DMS53 (cell line): Measurements from ENCODE around the gene KANSL2.
"Not testable (repeated sequence)": the region's sequence is repeated elsewhere in the genome, so short reads cannot be mapped to it uniquely, and the experiment has no call there.

Experiments
- DNase-seq: peaks from one replicate; lab custom pipeline; 2025; lab: John Stamatoyannopoulos, UW

The KANSL2 gene, protein sequence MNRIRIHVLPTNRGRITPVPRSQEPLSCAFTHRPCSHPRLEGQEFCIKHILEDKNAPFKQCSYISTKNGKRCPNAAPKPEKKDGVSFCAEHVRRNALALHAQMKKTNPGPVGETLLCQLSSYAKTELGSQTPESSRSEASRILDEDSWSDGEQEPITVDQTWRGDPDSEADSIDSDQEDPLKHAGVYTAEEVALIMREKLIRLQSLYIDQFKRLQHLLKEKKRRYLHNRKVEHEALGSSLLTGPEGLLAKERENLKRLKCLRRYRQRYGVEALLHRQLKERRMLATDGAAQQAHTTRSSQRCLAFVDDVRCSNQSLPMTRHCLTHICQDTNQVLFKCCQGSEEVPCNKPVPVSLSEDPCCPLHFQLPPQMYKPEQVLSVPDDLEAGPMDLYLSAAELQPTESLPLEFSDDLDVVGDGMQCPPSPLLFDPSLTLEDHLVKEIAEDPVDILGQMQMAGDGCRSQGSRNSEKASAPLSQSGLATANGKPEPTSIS

GRCh38 chr12:48681710-48682532 lies at the start of gene KANSL2:
Gene KANSL2, minus strand, starts transcription at chr12:48682238. Its CDS starts 606 bp downstream, at chr12:48681632.
- DNase-seq, result peak; percentile 100

GRCh38 chr12:48728807-48729206 lies 46.8 kb upstream of the KANSL2 start:
- no peak for DNase-seq

DNA sequence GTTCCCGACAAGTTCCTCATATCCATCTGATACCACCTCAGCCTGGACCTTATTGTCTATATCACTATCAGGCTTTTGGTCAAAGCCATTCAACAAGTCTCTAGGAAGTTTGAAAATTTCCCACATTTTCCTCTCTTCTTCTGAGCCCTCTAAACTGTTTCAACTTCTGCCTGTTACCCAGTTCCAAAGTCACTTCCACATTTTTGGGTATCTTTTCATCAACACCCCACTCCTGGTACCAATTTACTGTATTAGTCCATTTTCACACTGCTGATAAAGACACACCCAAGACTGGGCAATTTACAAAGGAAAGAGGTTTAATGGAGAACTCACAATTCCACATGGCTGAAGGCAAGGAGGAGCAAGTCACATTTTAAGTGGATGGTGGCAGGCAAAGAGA lies 38.7 kb upstream of the KANSL2 start:
- not testable (repeated sequence) for DNase-seq

GRCh38 chr12:48720171-48720570 lies 38.1 kb upstream of the KANSL2 start:
- DNase-seq, result not testable (repeated sequence)

DNA sequence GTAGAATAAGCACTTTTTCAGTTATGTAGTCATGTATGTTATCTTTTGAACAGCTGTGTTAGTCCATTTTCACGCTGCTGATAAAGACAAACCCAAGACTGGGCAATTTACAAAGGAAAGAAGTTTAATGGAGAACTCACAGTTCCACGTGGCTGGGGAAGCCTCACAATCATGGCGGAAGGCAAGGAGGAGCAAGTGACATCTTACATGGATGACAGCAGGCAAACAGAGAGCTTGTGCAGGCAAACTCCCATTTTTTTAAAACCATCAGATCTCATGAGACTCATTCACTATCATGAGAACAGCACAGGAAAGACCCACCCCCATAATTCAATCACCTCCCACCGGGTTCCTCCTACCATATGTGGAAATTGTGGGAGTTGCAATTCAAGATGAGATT lies 37.0 kb upstream of the KANSL2 start:
- DNase-seq, result not testable (repeated sequence)

- peak; percentile 57 for DNase-seq
Measured at GRCh38 chr12:48717252-48717695, 35.2 kb upstream of the KANSL2 start.

DNA sequence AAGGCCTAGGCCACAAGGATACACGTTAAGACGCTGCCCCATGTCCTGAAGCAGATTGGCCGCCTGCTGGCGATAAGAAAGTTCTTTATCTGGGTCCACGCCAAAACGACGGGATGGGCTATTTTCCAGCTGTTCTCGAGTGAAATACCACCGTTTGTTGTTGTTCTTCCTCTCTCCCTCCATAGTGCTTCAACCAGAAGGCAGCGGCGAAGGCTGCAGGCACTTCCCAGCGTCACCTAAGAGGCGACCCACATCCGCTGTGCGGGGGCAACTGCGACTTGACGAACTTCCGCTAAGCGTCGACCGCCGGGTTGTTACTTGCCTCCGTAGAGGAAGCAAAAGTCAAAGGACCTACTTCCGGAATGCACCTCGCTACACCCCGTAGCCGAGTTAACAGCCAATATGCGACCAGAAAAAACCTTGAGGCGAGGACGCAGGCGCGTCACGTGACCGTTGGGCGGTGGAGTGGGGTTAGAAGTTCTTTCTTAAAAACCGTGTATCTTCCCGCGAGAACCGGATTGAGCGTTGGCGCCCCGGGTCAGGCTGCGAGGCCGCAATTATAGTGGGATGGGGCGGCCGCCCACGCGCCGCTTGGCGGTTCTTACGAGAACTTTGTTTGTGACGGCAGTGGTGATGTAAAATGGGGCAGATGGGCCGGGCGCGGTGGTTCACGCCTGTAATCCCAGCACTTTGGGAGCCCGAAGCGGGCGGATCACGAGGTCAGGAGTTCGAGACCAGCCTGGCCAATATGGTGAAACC lies 34.6 kb upstream of the KANSL2 start, which contains the start of gene CCNT1:
Gene CCNT1, minus strand, starts transcription at position 215 of the 759 bp plus-strand sequence. Its CDS starts 32 bp downstream, at position 183.
- DNase-seq, result peak; percentile 100

DNA sequence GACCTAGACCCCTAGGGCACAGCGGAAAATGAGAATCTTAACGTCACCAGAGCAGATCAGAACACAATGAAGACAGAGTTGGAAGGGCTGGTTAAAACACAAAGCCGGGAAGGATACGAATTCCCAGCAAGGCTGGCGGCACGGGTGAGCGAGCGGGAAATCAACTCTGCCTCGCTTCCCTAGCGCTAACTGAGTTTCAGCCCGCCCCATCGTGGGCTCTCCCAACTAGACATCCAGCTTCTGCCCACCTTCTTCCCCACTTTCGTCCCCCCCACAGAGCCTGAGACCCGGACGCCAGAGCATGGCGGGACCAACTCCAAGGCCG lies 34.1 kb upstream of the KANSL2 start:
- DNase-seq, result no peak

DNA sequence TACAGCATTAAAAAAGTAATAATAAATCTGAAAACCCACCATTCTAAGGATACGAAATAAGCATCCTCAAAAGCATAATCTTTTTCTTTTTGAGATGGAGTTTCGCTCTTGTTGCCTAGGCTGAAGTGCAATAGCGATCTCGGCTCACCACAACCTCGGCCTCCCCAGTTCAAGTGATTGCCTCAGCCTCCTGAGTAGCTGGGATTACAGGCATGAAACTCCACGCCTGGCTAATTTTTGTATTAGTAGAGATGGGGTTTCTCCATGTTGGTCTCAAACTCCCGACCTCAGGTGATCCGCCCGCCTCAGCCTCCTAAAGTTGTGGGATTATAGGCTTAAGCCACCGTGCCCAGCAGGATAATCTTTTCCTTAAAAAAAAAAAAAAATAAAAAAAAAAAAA lies 30.2 kb upstream of the KANSL2 start:
- DNase-seq, result peak; percentile 31

- not testable (repeated sequence) for DNase-seq
Measured at GRCh38 chr12:48698822-48699221, 16.8 kb upstream of the KANSL2 start.

DNA sequence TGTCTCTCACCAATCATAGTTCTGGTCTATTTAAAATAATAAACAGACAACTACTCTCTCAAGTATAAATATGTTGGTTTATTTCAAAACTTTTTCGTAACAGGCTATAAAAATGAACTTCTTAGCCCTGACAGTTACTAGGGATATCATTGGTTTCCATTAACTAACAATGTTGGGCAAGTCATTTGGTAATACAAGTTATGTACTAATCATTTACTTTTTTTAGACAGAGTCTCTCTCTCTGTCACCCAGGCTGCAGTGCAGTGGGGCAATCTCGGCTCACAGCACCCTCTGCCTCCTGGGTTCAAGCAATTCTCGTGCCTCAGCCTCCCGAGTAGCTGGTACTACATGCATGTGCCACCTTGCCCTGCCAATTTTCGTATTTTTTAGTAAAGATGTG lies 14.6 kb upstream of the KANSL2 start:
- no peak for DNase-seq

GRCh38 chr12:48695859-48696258 lies 13.8 kb upstream of the KANSL2 start:
- DNase-seq, result no peak

DNA sequence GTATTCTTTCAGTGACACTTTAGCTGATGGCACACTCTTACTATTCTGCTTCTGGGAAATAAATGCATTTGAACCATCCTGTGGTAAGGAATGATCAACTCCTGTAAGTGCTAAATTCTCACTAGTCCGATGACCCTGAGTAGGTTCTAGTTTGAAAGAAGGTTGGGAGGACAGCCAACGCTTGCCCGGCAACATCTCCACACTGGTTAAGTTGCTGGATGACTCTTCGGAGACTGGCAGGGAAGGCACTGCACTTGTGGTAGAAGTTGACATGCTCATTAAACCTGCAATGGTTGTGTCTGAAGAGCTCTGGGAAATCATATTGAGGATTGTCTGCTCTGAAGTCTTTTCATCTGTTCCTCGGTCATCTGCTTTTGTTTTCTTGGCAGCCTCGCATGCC lies 12.0 kb upstream of the KANSL2 start:
- DNase-seq, result no peak

DNA sequence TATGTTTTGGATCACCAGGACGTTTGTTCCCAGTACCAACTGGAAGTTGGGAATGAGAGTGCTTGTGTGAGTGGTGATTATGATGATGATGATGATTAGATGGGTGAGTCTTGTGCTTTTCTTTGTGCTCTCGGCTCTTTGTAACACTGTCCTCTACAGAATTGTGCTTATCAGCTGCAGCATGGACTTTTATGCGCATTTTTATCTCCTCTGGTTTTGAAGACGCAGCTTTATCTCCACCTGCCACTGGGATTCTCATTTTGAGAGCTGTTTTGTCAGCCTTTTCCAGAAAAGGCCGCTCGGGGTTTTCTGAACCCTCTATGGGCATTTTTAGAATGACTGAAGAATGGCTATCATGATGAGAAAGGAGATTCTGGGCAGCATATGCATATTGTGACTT lies 11.5 kb upstream of the KANSL2 start:
- DNase-seq, result no peak

DNA sequence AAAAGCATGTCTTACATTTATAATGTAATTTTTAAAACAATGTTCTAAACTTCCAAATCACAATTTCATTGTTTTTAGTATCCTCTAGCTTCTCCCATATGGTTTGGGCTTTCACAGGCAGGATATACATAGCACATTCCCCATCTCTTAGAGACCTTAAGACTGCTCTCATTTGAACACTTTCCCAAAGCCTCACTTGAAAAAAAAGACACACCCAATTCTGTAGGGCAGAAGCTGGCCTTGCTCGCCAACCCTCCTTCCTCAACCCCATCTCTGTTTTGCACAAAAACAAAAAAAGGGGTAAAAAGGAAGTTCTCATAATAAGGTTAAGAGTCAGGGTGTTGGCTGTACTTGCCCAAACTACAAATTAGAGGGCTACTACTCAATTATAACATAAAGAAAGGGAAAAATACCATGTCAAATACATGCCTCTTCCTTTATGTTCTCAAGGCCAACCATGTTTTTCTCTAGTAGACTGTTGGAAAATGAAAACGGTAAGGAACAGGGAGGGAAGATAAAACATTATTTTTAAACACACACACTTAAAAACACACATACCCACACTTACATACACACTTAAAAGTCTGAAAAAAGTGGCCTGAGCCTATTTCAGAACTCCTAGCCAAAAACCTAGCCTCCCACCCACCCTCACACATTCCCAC lies 9.9 kb upstream of the KANSL2 start:
- DNase-seq, result no peak

DNA sequence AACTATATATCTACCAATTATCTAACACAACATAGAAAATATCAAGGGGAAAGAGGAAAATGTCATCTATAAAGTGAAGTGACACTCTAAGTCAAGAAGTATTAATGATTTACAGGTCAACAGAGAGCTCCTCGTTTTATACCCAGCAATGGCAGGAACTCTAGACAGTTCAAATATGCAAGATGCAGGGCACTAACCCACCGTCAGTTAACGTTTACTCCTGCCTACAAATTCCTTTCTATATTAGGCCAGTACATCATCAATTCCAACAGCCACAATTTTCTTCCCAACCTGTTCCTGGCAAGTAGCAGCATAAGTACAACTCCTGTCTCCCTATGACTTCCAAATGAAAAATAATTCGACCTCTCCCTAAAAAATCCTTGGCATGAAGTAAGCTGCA lies 9.0 kb upstream of the KANSL2 start:
- DNase-seq, result peak; percentile 55

GRCh38 chr12:48690436-48690835 lies 8.4 kb upstream of the KANSL2 start:
- DNase-seq, result no peak

DNA sequence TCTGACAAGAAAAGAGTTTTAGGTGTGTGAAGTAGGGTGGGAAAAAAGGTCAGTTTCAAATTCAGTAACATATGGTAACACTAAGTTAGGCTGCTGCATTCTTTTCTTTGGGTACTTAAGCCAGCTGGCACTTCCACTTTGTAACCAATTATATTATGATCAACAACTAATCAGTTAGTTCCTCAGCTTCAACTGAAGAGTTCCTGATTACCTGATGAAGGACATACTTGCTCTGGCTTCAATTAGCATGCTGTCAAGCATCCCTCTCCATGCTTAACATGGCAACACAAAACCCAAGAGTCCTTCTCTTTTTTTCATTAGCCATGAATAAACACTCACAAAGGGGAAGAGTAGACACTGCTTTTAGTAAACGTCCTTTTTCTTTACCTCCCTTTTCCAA lies 6.8 kb upstream of the KANSL2 start:
- no peak for DNase-seq

GRCh38 chr12:48687592-48687991 lies 5.6 kb upstream of the KANSL2 start:
- no peak for DNase-seq

DNA sequence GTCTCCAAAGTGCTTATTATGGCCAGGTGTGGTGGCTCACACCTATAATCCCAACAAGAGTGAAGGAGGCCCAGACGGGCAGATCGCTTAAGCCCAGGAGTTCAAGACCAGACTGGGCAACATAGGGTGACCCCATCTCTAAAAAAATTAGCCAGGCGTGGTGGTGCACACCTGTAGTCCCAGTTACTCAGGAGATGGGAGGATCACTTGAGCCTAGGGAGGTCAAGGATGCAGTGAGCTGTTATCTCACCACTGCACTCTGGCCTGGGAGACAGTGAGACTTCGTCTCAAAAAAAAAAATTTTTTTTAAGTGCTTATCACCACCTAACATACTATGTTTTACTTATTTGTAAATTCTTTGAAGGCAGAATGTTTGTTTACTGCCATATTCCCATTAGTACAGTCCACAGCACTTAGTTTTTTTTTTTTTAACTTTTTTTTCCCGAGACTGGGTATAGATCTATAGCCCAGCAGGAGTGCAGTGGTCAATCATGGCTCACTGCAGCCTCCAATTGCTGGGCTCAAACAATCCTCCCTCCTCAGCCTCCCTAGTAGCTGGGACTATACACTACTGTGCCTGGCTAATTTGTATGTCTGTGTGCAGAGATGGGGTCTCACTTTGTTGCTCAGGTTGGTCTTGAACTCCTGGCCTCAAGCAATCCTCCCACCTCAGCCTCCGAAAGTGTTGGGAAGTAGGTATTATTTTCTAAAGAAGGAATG lies 4.7 kb upstream of the KANSL2 start:
- DNase-seq, result no peak

- no peak for DNase-seq
Measured at GRCh38 chr12:48686037-48686595, 4.1 kb upstream of the KANSL2 start.
